Activated CD4-positive, CD25-positive, alpha-beta regulatory T cell treated with anti-CD3 and anti-CD28 coated beads, Interleukin-2, amount 50 U/mL, for 16 hours (primary cell): ENCODE data around the gene RPS19.

Experiments used
- DNase-seq: peaks from one replicate; pipeline ENCODE4 v3.0.0-alpha.2; 2020; ENCODE audit warnings: low read depth, low spot score

Gene RPS19

DNA sequence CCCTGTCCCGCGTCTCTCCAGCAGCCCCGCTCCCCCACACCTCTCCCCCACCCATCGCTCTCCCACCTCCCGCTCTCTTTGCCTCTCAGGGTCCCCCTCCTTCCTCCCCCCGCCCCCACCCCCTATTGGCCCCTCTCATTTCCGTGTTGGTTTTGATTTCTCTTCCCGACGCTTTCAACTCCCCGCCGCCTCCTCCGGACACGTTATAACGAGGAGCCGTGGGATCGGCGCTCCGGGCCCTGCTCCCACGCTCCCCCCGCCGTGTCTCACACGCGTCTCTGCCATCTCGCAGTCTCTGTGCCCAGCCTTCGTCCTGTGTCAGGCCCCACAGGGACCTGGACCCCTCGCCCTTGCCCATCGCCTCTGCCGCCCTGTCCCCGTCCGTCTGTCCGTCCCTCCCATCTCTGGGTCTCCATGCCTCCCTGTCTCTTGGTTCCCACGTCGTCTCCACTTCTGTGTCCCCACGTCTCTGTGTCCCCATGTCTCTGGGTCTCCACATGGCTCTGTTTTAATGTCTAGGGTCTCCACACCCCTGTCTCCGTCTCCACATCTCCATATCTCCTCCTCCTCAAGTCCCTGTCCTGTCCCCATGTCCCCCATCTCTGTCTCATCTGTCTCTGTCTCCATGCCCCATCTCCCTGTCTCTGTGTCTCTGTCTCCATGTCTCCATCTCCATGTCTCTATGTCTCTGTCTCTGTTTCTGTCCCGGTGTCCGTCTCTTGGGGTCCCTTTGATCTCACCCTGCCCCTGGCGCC is 55.1 kb downstream of the RPS19 start:
- no peak for DNase-seq

- no peak for DNase-seq
Observed at GRCh38 chr19:41915776-41916414, 55.8 kb downstream of the RPS19 start.

DNA sequence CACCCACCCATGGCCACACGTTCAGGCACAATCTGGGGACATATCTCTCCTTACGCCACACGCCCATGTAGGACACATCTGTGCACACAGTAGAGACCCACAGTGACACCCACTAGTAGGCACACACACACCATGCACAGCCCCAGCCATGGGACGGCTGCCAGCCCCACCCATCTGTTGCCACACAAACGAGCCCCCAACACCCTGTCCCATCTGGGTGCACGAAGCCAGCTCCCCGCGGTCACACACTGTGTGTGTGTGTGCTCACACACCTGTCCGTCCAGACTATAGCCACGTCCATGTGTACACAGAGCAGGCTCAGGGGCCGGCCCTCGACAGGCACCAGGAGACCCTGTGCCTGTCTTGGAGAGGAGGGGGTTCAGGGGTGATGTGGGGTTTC is 57.6 kb downstream of the RPS19 start:
- no peak for DNase-seq

GRCh38 chr19:41918095-41918494 is 58.0 kb downstream of the RPS19 start:
- no peak for DNase-seq

DNA sequence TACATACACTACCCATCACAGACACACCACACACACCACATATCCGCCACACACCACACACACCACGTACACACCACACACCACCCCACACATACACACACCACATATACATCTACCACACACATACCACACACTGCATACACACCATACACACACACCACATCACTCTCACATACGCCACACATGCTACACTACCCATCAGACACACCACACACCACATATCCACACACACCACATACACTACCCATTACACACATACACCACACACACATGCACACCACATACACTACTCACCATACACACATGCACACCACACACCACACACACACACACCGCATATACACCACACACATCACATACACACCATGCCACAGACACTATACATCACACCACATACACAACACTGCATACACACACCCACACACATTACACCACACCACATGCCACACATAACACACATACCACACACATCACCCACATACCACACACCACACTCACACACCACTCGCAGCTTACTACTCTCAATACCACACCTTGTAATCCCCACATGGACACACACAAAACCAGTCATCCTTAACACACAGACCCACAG is 58.7 kb downstream of the RPS19 start:
- DNase-seq, result no peak

- no peak for DNase-seq
Observed at GRCh38 chr19:41919948-41920712, 60.1 kb downstream of the RPS19 start.

- DNase-seq, result no peak
Observed at GRCh38 chr19:41920882-41921576, 61.0 kb downstream of the RPS19 start.

- DNase-seq, result no peak
Observed at GRCh38 chr19:41921577-41922576, 61.8 kb downstream of the RPS19 start.
